Right atrium auricular region (tissue), 2 donors: ENCODE data around the gene TSPAN9. TPM values are rescaled to one million over a fixed set of nuclear protein-coding genes. Genes with fewer than 3 reads are reported as not detected.

Experiments used
- DNase-seq: peaks from one replicate; pipeline ENCODE4 v3.0.0-alpha.2; 2019; ENCODE audit warnings: low spot score
- H3K27ac ChIP-seq, 2 donors: fragments of 200-600 bp; sonication (generic); 1 replicate in 1 of 2; 2 replicates in 1 of 2; pipeline ENCODE4 v1.5.1; 2016 to 2019
- H3K27me3 ChIP-seq, 2 donors: fragments of 200-600 bp; sonication (generic); one replicate each; pipeline versions ENCODE4 v1.5.1 to v1.6.0; 2017 to 2019
- H3K36me3 ChIP-seq: fragments of 200-600 bp; sonication (generic); one replicate; pipeline ENCODE4 v1.5.1; 2016
- H3K4me1 ChIP-seq, 2 donors: fragments of 200-600 bp; sonication (generic); one replicate each; pipeline versions ENCODE4 v1.5.1 to v1.6.0; 2017 to 2019
- H3K4me3 ChIP-seq, 2 donors: fragments of 200-600 bp; sonication (generic); 1 replicate in 1 of 2; 2 replicates in 1 of 2; pipeline ENCODE4 v1.5.1; 2017 to 2019; ENCODE audit warnings: mild to moderate bottlenecking in 1 of 2, moderate library complexity in 1 of 2
- H3K9me3 ChIP-seq, 2 donors: fragments of 200-600 bp; sonication (generic); one replicate each; pipeline ENCODE4 v1.5.1; 2019
- total RNA-seq, 2 donors: library from RNA; depleted of rRNA; stranded (reverse); fragments of >200 nt; gene quantifications; one replicate each; pipeline ENCODE4 v1.1.0, GENCODE V29; 2016
- TF ChIP-seq, protein P1 (sequence below), 2 donors: fragments of 200-600 bp; sonication (generic); IDR thresholded peaks; one replicate each; pipeline ENCODE4 v1.5.1; 2019; ENCODE audit warnings: antibody characterized with exemption in 2 of 2

The TSPAN9 gene
- total RNA-seq, 2 donors from 2014 or later, result 103 to 185 TPM

DNA sequence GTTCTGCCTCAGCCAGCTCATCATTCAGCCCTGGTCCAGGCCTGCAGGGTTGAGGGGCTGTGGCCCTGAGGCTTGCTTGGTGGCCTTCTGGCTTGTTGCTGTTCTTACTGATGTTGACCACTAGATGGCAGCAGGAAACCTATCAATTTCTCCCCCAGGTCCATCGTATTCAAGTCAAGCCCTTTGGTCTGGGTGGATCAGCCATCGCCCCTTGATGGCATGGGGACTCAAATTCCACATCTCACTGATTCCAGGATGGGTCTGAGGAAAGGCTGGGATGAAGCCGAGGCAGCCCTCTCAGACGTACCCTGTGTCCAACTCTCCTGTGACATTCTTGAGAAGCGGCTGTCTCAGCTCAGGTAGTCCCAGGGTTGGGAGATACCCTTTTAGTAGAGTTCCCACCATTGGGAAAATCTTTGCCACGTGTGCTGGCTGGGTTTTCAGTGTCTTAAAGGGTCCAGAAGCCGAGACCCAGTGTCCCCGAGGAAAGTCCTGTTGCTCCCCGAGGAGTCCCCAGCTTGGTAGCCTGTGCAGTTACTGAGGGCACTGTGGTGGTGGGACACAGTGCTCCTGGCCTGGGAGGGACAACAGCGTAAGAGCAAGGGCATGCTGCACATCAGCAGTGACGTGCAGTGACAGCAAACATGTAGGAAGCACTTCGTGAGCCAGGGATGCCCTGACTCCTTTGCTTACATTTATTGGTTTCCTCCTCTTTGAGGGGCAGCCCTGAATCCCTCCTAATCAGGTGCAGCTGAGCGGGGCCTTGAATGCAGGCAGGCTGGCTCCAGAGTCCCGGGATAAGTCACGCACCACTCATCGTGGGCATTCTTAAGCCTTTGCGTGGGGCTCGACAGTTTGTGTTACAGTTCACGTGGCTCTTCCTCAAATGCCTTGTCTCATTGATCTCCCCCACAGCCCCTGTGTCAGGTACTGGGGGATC lies 58.6 kb downstream of the TSPAN9 start:
- Histone ChIP-seq H3K36me3 (no peaks in the 10 kb centered on the region), H3K9me3 (no peaks in the 10 kb centered on the region), H3K4me3 (no peak overlapping the region), H3K27me3 (no peaks in the 10 kb centered on the region), H3K4me1 (peaks cover 0 to 94% of the 10 kb centered on the region in 2 donors), H3K27ac (peak overlapping the region; percentile 41 to 73)
- DNase-seq, result no peak
- TF ChIP-seq, protein P1, sequence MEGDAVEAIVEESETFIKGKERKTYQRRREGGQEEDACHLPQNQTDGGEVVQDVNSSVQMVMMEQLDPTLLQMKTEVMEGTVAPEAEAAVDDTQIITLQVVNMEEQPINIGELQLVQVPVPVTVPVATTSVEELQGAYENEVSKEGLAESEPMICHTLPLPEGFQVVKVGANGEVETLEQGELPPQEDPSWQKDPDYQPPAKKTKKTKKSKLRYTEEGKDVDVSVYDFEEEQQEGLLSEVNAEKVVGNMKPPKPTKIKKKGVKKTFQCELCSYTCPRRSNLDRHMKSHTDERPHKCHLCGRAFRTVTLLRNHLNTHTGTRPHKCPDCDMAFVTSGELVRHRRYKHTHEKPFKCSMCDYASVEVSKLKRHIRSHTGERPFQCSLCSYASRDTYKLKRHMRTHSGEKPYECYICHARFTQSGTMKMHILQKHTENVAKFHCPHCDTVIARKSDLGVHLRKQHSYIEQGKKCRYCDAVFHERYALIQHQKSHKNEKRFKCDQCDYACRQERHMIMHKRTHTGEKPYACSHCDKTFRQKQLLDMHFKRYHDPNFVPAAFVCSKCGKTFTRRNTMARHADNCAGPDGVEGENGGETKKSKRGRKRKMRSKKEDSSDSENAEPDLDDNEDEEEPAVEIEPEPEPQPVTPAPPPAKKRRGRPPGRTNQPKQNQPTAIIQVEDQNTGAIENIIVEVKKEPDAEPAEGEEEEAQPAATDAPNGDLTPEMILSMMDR (IDR thresholded peaks at IDR 0.05), result peak; percentile 63 to 86

DNA sequence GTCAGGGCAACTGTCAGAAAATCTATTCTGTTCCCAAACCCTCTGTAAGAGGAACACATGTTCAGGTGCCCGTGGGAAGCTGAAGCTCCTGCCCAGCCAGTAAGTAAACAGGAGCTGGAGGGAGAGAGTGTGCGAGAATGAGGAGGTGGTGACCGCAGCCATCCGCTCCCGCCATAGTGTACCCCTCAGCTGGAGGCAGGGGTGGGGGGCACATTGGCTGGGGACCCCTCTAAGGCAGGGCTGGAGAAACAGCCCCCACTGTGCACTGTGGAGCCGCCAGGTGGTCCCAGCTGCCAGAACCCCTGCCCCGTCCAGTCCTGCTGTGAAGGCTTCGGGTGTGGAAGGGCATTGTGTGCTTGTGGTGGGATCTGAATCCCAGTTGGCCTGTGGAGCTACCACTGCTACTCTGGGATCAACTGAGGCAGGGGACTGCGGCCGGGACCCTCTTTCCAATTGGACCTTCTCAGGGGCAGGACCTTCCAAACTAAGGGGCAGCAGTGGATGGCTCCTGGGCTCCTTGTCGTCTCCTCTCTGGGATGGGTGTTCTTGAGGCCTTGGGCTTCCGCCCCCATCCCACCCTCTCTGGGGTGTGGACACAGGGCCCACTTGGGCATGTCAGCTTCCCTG lies 59.6 kb downstream of the TSPAN9 start:
- Histone ChIP-seq H3K4me1 (peaks cover 0 to 94% of the 10 kb centered on the region in 2 donors), H3K36me3 (no peaks in the 10 kb centered on the region), H3K4me3 (no peak overlapping the region), H3K27me3 (no peaks in the 10 kb centered on the region), H3K9me3 (no peaks in the 10 kb centered on the region), H3K27ac (peak overlapping the region; percentile 38 to 79)
- TF ChIP-seq, protein P1 (IDR thresholded peaks at IDR 0.05), result no peak
- no peak for DNase-seq

DNA sequence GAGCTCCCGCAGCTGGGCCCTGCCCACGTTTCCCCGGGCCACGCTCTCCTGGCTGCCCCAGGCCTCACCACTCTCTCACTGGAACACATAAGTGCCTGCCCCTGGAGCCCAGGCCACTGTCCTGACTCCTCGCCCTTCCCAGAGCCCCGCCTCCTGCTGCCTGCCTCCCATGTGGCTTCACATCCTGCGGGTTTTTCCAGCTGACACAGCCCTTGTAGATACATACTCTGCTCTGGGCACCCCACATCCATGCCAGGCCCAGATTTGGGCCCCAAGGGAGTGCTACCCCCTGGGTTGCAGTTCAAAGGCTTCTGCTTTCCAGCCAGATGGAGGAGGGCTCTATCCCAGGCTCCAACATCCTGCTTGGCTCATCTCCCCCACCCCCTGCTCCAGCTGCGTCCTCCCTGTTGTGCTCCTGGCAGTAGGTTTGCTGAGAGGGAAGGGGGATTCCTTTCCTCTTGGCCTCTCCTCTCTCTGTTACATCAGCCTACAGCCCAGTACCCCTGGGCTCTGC lies 60.1 kb downstream of the TSPAN9 start:
- Histone ChIP-seq H3K4me3 (no peak overlapping the region), H3K9me3 (no peaks in the 10 kb centered on the region), H3K27me3 (no peaks in the 10 kb centered on the region), H3K4me1 (peaks cover 0 to 94% of the 10 kb centered on the region in 2 donors), H3K27ac (peak overlapping the region; percentile 38 to 79), H3K36me3 (no peaks in the 10 kb centered on the region)
- DNase-seq, result no peak
- TF ChIP-seq, protein P1 (IDR thresholded peaks at IDR 0.05), result no peak

DNA sequence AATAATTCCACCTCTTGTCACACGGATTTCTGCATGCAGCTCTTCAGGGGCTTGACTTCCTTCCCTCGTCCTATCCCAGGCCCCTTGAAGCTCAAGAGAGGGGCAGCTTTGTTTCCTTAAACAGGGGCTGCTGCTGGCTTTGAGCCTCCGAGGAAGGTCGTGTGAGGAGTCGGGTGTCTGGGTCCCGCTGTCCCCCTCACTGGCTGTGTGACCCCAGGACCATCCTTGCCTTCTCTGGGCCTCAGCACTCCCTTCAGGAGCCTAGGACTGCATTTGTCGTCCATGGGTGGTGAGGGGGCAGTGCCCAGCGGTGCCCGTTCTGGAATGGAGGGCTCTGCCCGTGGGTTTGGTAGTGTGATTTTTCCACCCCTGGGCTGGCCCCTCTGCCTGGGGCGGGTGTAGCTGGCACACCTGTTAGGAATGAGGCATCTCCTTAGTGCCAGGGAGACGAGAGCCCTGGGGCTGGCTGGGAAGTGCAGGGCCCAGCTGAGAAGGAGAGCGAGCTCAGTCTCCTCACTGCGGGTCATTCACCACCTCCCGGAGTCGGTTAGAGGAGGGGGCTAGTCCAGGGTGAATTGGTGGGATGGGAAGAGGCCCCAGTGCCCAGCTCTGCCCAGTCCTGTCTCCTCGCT lies 60.8 kb downstream of the TSPAN9 start:
- H3K36me3 ChIP-seq, result no peaks in the 10 kb centered on the region
- DNase-seq, result no peak
- H3K27me3 ChIP-seq, result no peaks in the 10 kb centered on the region
- peaks cover 0 to 89% of the 10 kb centered on the region in 2 donors for H3K4me1 ChIP-seq
- H3K9me3 ChIP-seq, result no peaks in the 10 kb centered on the region
- TF ChIP-seq, protein P1 (IDR thresholded peaks at IDR 0.05), result no peak
- H3K27ac ChIP-seq, result peak overlapping the region; percentile 38 to 79
- H3K4me3 ChIP-seq, result no peak overlapping the region

DNA sequence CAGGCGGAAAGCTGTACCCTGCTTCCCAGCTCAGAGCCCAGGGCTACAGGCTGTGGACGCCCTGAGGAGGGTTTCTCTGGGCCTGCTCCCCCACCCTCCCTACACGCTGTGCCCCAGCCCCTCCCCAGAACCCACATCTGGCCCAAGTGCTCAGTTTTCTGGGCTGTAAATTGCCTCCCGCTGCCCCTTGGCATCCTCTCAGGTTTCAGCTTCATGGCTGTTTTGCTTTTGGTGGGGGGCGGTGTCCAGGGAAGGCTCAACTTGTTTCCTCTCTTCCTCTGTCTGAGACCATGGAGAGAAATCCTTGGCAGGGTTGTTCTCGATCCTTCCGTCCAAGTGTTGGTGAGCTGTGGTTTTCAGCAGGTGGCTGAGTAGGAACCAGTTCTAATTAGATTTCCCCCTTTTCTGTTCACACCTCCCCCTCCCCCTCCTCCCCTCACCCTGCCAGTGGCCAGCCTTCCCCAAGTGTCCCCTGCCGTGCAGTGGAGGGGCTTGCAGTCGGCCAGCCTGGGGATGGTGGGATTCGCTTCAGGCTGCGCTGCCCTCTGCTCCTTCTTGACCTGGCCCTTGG lies 61.8 kb downstream of the TSPAN9 start:
- TF ChIP-seq, protein P1 (IDR thresholded peaks at IDR 0.05), result no peak
- H3K27me3 ChIP-seq, result no peaks in the 10 kb centered on the region
- H3K4me1 ChIP-seq, result peaks cover 0 to 80% of the 10 kb centered on the region in 2 donors
- no peak overlapping the region for H3K4me3 ChIP-seq
- no peaks in the 10 kb centered on the region for H3K36me3 ChIP-seq
- peak overlapping the region; percentile 20 to 79 for H3K27ac ChIP-seq
- no peaks in the 10 kb centered on the region for H3K9me3 ChIP-seq
- DNase-seq, result no peak
